ENCODE measurements around the gene AIPL1.

AIPL1 gene

DNA sequence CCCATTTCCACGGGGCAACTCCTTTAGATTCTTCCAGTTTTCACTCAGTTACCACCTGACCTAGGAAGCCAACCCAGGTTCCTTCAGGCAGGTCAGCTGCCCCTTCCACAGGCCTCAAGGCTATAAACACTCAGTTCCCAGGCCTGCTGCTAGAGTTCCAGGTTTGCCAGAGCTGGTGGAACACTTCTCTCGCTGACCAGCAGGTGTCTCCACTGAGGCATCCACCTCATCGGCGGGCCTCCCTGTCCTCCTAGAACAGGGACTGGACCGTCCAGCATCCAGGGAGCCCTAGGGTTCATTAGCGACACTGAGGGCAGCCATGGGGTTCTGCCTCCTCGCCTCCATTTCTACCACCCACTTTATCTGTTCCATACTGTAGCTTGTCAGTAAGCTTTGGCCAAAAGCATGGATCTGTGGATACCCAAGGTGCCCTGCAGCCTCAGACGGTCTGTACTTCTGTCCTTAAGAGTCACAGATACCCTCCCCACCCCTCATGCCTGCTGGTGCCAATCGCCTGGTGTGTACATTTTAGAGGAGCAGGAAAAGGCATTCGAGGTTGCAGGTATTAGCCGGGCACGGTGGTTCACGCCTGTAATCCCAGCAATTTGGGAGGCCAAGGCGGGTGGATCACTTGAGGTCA is 38.3 kb upstream of the AIPL1 start:
- DNase-seq (ENCODE audit: low read depth) = peak; percentile 60
- TF ChIP-seq, protein P1, sequence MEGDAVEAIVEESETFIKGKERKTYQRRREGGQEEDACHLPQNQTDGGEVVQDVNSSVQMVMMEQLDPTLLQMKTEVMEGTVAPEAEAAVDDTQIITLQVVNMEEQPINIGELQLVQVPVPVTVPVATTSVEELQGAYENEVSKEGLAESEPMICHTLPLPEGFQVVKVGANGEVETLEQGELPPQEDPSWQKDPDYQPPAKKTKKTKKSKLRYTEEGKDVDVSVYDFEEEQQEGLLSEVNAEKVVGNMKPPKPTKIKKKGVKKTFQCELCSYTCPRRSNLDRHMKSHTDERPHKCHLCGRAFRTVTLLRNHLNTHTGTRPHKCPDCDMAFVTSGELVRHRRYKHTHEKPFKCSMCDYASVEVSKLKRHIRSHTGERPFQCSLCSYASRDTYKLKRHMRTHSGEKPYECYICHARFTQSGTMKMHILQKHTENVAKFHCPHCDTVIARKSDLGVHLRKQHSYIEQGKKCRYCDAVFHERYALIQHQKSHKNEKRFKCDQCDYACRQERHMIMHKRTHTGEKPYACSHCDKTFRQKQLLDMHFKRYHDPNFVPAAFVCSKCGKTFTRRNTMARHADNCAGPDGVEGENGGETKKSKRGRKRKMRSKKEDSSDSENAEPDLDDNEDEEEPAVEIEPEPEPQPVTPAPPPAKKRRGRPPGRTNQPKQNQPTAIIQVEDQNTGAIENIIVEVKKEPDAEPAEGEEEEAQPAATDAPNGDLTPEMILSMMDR (IDR thresholded peaks at IDR 0.05; ENCODE audit: insufficient read depth, low read depth, low read length, missing control alignments) = peak; percentile 98
- H3K4me3 ChIP-seq (ENCODE audit: low read depth, low read length) = no peak overlapping the region

DNA sequence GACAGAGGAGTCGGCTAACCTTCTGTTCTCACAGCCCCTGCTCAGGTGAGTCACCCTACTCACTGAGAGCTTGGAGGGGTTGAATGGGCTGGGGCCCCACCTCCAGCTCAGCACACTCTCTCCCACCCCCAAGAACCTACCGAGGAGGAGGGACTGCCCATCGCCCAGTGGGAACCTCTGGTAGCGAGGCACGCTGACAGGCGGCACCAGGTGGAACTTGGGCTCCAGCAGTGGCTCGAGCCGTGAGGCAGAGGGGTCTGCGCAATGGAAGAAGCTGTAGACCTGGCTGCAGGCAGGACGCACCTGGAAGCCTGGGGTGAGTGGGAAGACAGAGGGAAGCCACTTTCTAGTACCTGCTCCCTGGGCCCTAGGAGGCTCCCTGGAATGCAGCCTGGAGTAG is 37.6 kb upstream of the AIPL1 start:
- DNase-seq (ENCODE audit: low read depth) = no peak
- TF ChIP-seq, protein P1 (IDR thresholded peaks at IDR 0.05; ENCODE audit: insufficient read depth, low read depth, low read length, missing control alignments) = no peak
- no peak overlapping the region for H3K4me3 ChIP-seq (ENCODE audit: low read depth, low read length)

DNA sequence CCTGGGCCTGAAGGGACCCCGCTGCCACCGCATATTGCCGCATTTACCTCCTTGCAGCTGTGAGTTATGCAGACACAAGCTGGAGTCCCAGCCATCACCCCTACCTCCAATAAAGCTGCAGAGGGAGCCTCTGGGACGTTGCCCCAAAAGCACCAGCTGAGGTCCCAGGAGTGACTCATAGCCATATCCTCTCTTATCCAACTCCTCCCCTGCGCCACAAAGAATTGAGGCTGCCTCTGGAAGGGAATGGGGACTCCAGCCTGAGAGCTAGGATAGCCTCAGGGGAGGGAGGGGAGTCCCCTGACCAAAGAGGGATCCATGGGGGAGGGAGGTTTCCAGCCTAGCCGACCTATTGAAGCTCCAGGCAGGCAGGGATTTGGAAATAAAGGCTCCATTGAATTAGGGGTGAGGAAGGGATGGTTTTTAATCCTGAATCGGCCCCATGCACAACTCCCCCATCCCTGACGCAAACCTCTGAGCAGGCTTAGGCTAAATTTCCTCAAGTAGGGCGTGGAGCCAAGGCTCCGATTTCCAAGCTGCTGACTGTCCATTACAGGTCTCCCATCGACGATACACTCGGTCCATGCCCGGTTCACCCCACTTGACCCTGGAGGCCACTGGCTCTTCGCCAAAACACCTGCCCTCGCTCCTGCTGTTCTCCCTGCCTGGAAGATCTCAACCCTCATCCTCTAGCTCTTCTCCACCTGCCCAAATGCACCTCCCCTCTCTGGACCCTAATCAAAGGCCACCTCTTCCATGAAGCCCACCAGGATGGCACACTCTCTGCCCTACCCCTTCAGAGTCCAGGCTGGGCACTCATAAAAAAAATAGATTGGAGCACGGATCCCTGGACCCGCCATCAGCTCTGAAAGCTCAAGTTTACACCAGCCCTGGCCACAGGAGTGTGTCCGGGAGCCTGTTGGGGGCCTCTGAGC is 36.9 kb upstream of the AIPL1 start:
- DNase-seq (ENCODE audit: low read depth) = no peak
- TF ChIP-seq, protein P1 (IDR thresholded peaks at IDR 0.05; ENCODE audit: insufficient read depth, low read depth, low read length, missing control alignments) = no peak
- no peak overlapping the region for H3K4me3 ChIP-seq (ENCODE audit: low read depth, low read length)

DNA sequence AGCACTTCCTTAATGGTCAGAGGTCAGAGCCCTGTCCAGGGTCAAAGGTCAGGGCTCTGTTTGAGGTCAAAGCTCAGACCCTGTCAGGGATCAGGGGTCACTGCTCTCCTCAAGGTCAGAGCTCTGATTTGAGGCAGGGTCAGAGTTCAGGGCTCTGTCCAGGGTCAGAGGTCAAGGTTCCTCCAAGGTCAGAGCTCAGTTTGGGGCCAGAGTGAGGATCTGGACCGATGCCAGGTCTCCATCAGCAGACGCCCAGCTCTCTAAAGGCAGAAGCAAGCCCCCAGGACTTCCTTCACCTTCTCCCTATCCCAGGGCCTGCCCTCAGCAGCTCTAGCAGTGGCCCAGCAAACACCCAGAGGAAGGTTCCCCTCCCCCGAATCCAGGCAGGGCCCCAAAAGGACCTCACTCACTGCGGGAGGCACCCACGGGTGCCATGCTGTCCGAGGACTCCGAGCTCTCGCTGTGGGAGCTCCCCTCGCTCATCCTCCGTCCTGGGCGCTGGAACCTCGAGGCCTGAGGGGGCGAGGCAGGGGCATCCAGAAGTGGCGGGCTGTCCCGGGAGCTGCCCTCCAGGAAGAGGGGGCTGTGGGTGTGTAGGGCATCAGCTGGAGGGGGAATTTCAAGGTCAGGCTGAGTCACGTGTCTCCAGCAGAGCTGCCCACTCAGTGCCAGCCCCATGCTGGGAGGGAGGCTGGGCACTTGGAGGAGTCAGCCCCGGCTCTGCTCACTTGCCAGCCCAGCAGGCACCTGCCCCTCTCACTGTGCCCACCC is 36.0 kb upstream of the AIPL1 start:
- no peak for DNase-seq (ENCODE audit: low read depth)
- TF ChIP-seq, protein P1 (IDR thresholded peaks at IDR 0.05; ENCODE audit: insufficient read depth, low read depth, low read length, missing control alignments) = no peak
- H3K4me3 ChIP-seq (ENCODE audit: low read depth, low read length) = no peak overlapping the region

DNA sequence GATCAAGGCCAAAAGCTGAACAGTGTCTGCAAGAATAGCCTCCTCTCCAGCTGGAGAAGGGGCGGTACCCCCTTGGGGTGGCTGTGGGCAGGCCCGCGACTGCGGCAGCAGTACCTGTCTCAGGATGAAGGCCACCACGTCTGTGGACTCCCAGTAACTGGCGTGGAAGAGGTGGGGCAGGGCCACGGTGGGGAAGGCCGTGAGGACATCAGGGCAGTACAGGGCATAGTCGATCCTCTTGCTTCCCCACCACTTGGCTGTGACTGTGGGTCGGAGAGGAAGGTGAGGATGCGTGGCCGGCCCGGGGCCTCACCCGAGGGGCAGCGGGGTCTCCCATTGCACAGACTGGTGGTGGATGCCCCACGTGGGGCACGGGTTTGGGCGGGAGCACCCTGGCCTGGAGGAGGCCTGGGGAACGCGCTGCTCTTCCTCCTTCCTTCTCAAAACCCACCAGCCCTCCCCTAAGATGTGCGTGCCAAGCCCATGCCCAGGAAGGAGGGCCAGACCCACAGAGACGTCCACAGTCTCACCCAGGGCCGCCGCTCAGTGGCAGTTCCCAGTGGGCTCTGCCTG is 35.3 kb upstream of the AIPL1 start:
- no peak overlapping the region for H3K4me3 ChIP-seq (ENCODE audit: low read depth, low read length)
- no peak for DNase-seq (ENCODE audit: low read depth)
- TF ChIP-seq, protein P1 (IDR thresholded peaks at IDR 0.05; ENCODE audit: insufficient read depth, low read depth, low read length, missing control alignments) = no peak

DNA sequence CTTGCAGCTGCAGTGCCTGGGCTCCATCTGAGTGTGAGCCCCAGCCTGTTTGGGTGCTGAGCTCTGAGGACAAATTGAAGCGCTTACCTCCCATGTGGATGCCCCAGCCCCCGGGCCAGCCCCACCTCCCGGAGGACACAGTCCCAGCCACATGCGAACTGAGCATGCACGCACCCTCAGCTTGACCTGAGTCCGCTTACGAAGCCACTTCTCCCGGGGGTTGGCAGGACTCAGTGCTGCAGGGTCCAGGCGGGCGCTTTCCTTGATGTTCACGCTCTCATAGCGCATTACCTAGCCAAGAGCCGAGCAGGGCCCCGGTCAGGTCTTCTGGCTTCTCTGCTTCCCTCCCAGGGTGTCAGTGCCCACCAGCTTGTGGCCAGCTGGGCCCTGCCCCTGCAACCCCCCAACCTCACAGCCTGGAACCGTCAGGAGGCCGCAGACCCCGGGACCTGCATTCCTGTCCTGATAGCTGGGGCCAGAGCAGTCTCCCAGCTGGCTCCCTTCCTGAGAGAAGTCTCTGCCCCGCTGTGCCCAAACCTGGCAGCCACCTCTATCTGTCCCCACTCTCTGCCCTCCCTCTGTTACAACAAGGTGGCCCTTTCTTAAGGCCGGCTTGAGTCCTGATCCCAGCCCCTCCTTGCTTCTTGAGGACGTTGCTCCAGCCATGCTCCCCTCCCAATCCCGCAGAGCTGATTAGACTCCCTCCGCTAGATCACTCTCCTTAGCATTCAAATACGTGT is 33.3 kb upstream of the AIPL1 start:
- no peak overlapping the region for H3K4me3 ChIP-seq (ENCODE audit: low read depth, low read length)
- DNase-seq (ENCODE audit: low read depth) = no peak
- TF ChIP-seq, protein P1 (IDR thresholded peaks at IDR 0.05; ENCODE audit: insufficient read depth, low read depth, low read length, missing control alignments) = no peak

Measured in GM12865 (cell line).